Subcutaneous adipose tissue (tissue), 4 donors: Measurements from ENCODE around the gene VPS51. TPM values are rescaled to one million over a fixed set of nuclear protein-coding genes. Genes with fewer than 3 reads are reported as not detected.

Source experiments
- total RNA-seq, 4 donors: library from RNA; depleted of rRNA; stranded (reverse); fragments of >200 nt; gene quantifications; one replicate each; pipeline ENCODE4 v1.1.0, GENCODE V29; 2016
- TF ChIP-seq, protein P1 (sequence below): fragments of 450-650 bp; IDR thresholded peaks from one replicate; pipeline ENCODE4 v1.5.1; 2016; ENCODE audit warnings: low read depth, mild to moderate bottlenecking, control low read depth, antibody characterized with exemption, moderate library complexity

Gene VPS51
- total RNA-seq, 4 donors from 2014 or later: 84.8 to 300 (median 174) TPM

DNA sequence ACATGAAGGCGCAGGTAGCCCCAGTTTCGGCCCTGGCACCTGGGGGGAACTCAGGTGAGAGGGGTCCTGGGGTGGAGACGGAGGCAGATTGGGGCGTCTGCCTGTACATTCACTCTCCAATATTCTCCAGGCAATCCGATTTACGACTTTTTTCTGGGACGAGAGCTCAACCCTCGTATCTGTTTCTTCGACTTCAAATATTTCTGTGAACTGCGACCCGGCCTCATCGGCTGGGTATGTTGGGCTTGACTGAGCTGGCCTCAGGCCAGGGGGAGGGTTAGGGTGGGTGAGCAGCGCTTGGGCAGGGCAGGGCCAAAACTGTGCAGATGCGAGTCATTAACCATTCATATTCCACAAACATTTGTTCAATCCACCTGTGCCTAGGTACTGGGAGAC, 17.3 kb downstream of the VPS51 start:
- TF ChIP-seq, protein P1, sequence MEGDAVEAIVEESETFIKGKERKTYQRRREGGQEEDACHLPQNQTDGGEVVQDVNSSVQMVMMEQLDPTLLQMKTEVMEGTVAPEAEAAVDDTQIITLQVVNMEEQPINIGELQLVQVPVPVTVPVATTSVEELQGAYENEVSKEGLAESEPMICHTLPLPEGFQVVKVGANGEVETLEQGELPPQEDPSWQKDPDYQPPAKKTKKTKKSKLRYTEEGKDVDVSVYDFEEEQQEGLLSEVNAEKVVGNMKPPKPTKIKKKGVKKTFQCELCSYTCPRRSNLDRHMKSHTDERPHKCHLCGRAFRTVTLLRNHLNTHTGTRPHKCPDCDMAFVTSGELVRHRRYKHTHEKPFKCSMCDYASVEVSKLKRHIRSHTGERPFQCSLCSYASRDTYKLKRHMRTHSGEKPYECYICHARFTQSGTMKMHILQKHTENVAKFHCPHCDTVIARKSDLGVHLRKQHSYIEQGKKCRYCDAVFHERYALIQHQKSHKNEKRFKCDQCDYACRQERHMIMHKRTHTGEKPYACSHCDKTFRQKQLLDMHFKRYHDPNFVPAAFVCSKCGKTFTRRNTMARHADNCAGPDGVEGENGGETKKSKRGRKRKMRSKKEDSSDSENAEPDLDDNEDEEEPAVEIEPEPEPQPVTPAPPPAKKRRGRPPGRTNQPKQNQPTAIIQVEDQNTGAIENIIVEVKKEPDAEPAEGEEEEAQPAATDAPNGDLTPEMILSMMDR: no peak

DNA sequence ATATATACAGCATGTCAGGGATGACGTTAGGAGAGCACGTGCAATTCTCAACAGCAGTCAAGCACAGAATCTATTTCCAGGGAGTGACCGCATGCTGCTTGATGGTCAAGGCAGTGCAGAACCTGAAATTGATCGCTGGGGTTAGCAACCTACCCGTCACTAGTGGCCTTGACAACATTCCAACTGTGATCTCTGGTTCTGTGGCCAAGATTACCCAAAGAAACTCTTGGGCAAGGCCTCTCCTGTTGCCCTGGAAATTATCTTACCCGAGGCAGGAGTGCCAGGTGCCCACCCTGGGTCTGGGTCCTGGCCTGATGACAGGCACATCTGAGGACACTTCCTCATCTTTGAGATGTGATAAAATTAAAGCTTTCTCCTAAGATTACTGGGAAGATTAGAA, 17.8 kb downstream of the VPS51 start:
- TF ChIP-seq, protein P1: no peak

DNA sequence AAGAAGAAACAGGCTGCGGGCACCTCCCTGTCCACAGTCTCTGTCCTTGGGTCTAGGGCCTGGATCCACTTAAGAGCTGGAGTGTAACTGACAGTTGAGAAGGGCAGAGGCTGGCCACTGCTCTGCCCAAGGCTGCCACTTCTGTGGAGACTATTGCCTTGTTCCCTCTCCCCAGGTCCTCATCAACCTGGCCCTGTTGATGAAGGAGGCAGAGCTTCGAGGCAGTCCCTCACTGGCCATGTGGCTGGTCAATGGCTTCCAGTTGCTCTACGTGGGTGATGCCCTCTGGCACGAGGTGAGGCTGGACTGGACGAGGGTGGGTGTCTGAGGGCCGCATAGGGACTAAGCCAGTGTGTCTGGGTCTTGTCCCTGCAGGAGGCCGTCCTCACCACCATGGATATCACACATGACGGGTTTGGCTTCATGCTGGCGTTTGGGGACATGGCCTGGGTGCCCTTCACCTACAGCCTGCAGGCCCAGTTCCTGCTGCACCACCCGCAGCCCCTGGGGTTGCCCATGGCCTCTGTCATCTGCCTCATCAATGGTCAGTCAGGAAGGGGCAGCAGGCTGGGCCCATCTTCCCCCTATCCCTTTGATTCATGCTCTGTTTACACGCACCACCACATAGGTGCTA, 18.6 kb downstream of the VPS51 start:
- TF ChIP-seq, protein P1: no peak

DNA sequence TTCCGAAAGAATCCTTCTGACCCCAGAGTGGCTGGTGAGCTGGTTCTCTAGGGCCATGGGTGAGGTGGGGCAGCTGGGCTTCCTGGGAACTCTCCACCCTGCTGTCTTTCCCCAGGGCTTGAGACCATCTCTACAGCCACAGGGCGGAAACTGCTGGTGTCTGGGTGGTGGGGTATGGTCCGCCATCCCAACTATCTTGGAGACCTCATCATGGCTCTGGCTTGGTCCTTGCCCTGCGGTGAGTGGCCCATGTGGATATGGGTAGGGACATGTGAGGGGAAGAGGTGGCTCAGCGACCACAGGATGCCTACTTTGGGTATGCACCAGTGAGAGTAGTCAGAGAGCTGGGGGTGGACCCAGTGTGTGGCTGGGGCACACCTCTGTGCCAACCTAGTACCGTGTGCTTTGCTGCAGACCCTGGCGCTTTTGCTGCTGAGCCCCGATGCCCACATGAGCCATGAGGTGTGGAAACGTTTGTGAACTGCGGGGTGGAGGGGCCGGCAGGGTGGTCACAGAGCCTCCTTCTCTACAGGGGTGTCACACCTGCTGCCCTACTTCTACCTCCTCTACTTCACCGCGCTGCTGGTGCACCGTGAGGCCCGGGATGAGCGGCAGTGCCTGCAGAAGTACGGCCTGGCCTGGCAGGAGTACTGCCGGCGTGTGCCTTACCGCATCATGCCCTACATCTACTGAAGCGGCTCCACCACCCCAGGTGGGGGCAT, 19.5 kb downstream of the VPS51 start:
- TF ChIP-seq, protein P1: no peak

DNA sequence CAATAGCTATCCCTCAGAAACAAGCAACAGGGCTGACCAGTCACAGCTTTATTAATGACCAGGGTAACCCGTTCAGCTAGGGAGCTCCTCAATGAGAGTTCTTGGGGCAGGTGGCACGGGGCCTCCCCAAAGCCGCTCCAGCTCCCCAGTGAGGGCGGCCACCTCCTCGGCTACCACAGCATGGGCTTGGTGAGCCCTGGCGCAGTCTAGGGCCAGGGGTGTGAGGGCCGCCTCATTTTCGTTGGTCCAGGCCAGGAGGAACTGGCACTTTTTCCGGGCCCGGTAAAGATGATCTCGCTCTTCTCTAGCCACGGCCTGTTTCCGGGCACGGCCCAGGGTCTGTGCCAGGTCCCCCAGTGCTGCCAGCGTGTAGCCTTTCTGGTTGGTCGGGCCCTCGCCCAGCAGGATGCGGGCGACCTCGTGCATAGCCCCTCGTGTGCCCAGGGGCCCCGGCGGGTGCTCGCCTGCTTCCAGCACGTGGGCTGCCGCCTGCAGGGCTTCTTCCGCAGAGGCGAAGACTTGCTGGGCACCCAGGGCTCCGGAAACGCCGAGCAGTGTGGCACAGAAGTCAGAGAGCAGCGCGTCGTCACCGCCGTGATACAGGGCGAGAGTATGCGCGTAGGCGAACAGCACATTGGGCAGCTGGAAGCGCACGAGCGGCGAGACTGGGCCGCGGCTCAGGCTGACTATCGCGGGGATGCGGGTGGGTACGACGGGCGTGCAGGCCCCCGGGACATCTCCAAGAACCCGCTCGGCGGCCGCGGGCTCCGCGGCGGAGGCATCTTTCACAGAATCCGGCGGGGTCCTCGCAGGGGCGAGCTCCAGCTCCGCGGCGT, 20.6 kb downstream of the VPS51 start:
- TF ChIP-seq, protein P1: no peak

DNA sequence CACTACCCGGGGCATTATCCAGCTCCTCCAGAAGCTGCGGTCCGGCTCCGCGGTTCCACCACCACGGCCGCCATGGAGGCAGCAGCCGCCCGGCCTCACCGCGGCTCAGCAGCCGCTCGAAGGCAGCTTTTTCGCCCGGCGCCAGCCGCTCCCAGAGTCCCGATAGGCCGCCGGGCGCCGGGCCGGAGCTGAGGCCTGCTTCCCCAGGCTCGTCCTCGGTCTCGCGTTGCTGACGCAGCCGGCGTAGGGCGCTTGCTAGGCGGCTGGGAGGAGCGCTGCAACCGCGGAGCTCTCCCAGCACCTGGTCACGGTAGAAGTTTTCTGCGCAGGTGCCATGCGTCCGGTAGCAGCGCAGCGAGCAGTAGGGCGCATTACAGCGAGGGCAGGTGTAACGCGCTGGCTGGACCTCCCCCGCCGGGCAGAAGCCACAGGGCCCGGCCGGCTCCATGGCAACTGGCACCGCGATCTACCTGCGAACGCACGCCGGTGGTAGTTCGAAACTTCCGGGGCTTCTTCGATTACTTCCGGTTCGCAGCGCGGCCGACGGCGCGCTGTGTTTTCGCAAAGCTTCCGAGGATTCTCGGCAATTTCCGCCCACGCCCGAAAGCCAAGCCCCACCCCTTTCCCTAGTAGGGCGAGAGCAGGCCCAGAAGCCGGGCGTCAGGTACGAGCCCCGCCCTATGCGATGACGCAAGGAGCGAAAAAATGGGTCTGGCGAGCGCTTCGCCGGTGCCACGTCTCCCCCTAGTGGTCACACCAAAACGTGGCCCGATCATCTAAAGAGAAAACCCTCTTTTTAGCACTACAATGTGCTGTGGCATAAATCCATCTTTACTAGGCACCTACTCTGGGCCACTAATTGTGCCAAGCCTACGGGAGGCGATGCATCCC, 21.4 kb downstream of the VPS51 start, which contains the start of gene ZNHIT2:
TSS of gene ZNHIT2 (minus strand) at position 496 of the 891 bp plus-strand sequence. CDS start at position 448, 48 bp downstream.
- TF ChIP-seq, protein P1: no peak
